ENCODE measurements around the gene GPHN. TPM values are rescaled to one million over a fixed set of nuclear protein-coding genes. Genes with fewer than 3 reads are reported as not detected.

GPHN gene
- total and polyA plus RNA-seq, 2 of the 4 experiments (the other 2 are of a cell fraction): 8.0 to 8.1 TPM

DNA sequence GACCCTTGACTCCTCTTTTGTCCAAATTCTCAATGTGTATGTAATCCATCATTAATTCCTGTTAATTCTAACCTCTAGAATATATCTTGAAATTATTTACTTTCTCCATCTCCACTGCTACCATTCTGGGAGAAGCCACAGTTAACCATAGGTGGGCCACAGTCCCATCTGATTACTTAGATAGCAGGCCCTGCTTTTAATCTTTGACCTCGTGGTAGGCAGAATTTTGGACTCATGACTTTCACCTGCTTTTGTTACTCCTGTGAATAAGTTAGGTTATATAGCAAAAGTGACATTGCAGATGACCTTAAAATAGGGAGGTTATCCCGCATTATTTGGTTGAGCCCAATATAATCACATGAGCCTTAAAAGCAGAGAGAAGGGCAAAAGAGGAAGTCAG, 264.2 kb downstream of the GPHN start:
- Histone ChIP-seq H3K23ac (ENCODE audit: low read depth, low read length) (no peak overlapping the region), H4K20me1 (ENCODE audit: insufficient read depth, low read length) (no peaks in the 10 kb centered on the region), H3K56ac (ENCODE audit: extremely low read depth, insufficient read depth, low read length) (no peak overlapping the region), H3K27ac (ENCODE audit: insufficient read depth, low read length) (no peak overlapping the region), H3K4me2 (ENCODE audit: low read depth, low read length) (no peak overlapping the region), H3K36me3 (ENCODE audit: control insufficient read depth, insufficient read depth, low read length) (no peaks in the 10 kb centered on the region), H4K8ac (ENCODE audit: low read depth in 2 of 2, low read length in 2 of 2) (no peak overlapping the region), H3K18ac (ENCODE audit: low read depth, low read length) (no peak overlapping the region), H3K9ac (ENCODE audit: low read depth, low read length) (no peak overlapping the region), H2BK20ac (ENCODE audit: low read depth, low read length) (no peak overlapping the region), H3K4me3 (ENCODE audit: insufficient read depth, low read depth, low read length) (no peak overlapping the region), H3K9me1 (ENCODE audit: insufficient read depth, low read length) (no peaks in the 10 kb centered on the region), H3K14ac (replicated peaks; ENCODE audit: low read depth, low read length) (no peak overlapping the region), H2BK15ac (ENCODE audit: low read depth, low read length) (no peak overlapping the region), H3K9me3 (ENCODE audit: control insufficient read depth, insufficient read depth, low read length) (no peaks in the 10 kb centered on the region), H4K91ac (ENCODE audit: insufficient read depth, low read depth, low read length) (no peak overlapping the region), H3K4me1 (ENCODE audit: control insufficient read depth, insufficient read depth, low read length) (no peaks in the 10 kb centered on the region), H3K4ac (ENCODE audit: low read depth, low read length) (no peak overlapping the region), H2AK5ac (ENCODE audit: low read depth, low read length) (no peak overlapping the region), H3K27me3 (ENCODE audit: control insufficient read depth, insufficient read depth, low read length) (no peaks in the 10 kb centered on the region), H2BK5ac (ENCODE audit: low read depth, low read length, poor library complexity, severe bottlenecking) (no peak overlapping the region), H3K79me1 (ENCODE audit: low read depth in 1 of 2, low read length in 2 of 2) (no peaks in the 10 kb centered on the region; a peak in 1 of 4 replicates), H4K5ac (ENCODE audit: low read depth, low read length) (no peak overlapping the region), H2BK120ac (ENCODE audit: low read depth, low read length) (no peak overlapping the region), H2AFZ (replicated peaks; ENCODE audit: low read length, poor library complexity) (no peak overlapping the region), H2AK9ac (replicated peaks; ENCODE audit: low read depth, low read length, poor library complexity) (no peak overlapping the region)
- intact Hi-C loops (cut with micrococcal nuclease) (no loop called here), dilution Hi-C loops (cut with HindIII; ENCODE audit: low sequenced_read_pairs, unreplicated experiment) (no loop called here), in situ Hi-C loops (cut with MboI; ENCODE audit: low sequenced_read_pairs) (no loop called here)
- no peak for DNase-seq
- no peak for ATAC-seq (ENCODE audit: low read depth)
- POLR2A ChIA-PET (ENCODE audit: unreplicated experiment): no interaction called here
- CTCF ChIA-PET: interaction anchor here (0.7 kb wide), 1 partner anchor 126 kb away, joined by 3 read pairs; no protein-coding TSS in a partner anchor
- TF ChIP-seq MXI1 (IDR thresholded peaks at IDR 0.05; ENCODE audit: borderline replicate concordance, low read depth, low read length): no peak
- no peak for TF ChIP-seq FOS (IDR thresholded peaks at IDR 0.05; ENCODE audit: low read depth, low read length)
- no peak for TF ChIP-seq RAD21 (IDR thresholded peaks at IDR 0.05; ENCODE audit: low read length)
- BruUV-seq (replicated peaks): no TSS peak
- WGBS, 2 experiments (ENCODE audit: extremely low coverage in 2 of 2, insufficient read length in 1 of 2): no CpG with 5 or more reads among the region's 2 CpGs
